Epithelial cell of proximal tubule (primary cell): ENCODE results near the gene PPP1R2. TPM values are rescaled to one million over a fixed set of nuclear protein-coding genes. Genes with fewer than 3 reads are reported as not detected.

Source experiments
- DNase-seq: peaks from one replicate; pipeline ENCODE4 v3.0.0-alpha.2; 2011; ENCODE audit warnings: low read depth
- H3K4me3 ChIP-seq: 2 replicates; pipeline ENCODE4 v1.5.1; 2011; ENCODE audit warnings: low read depth, mild to moderate bottlenecking, low read length
- total RNA-seq: library from RNA; depleted of rRNA; stranded (reverse); fragments of >200 nt; gene quantifications from 2 replicates; pipeline ENCODE4 v1.2.3, GENCODE V29; 2015
- TF ChIP-seq, protein P1 (sequence below): conservative IDR thresholded peaks from 2 replicates; pipeline ENCODE4 v1.5.1; 2012; ENCODE audit warnings: low read depth, mild to moderate bottlenecking, low read length

PPP1R2 gene
- total RNA-seq, 1 donor from 2014 or later = 43.5 TPM

DNA sequence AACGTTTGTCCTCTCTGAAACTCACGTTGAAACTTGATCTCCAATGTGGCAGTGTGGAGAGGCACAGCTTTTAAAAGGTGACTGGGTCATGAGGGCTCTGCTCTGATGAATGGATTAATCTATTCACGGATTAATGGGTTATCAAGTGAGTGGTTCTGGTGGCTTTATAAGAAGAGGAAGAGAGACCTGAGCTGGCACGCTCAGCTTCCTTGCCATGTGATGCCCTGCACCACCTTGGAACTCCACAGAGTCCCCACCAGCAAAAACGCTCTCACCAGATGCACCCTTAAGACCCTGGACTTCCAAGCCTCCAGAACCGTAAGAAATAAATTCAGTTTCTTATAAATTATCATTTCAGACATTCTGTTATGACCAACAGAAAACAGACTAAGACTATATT is 2.6 kb downstream of the PPP1R2 start:
- peak overlapping the region; percentile 81 for H3K4me3 ChIP-seq
- TF ChIP-seq, protein P1, sequence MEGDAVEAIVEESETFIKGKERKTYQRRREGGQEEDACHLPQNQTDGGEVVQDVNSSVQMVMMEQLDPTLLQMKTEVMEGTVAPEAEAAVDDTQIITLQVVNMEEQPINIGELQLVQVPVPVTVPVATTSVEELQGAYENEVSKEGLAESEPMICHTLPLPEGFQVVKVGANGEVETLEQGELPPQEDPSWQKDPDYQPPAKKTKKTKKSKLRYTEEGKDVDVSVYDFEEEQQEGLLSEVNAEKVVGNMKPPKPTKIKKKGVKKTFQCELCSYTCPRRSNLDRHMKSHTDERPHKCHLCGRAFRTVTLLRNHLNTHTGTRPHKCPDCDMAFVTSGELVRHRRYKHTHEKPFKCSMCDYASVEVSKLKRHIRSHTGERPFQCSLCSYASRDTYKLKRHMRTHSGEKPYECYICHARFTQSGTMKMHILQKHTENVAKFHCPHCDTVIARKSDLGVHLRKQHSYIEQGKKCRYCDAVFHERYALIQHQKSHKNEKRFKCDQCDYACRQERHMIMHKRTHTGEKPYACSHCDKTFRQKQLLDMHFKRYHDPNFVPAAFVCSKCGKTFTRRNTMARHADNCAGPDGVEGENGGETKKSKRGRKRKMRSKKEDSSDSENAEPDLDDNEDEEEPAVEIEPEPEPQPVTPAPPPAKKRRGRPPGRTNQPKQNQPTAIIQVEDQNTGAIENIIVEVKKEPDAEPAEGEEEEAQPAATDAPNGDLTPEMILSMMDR = no peak
- no peak for DNase-seq

DNA sequence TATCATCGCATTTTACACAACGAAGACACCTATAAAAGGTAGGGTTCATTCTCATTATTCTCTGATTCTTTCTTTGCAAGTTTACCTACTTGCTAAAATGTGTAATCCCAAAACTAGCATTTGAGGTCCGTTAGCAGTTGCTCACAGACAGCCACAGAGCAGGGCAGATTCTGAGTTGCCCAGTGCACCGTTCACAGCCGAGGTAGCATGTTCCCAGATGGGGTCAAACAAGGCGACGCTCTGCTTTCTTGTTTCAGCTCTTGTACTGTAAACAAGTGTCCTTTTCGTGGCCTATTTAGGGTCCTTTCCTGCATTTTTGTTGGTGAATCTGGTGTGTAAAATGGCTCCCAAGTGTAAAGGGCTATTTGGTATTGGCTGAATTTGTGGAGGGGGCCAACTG is 3.1 kb downstream of the PPP1R2 start:
- TF ChIP-seq, protein P1 = no peak
- no peak overlapping the region for H3K4me3 ChIP-seq
- DNase-seq = no peak

DNA sequence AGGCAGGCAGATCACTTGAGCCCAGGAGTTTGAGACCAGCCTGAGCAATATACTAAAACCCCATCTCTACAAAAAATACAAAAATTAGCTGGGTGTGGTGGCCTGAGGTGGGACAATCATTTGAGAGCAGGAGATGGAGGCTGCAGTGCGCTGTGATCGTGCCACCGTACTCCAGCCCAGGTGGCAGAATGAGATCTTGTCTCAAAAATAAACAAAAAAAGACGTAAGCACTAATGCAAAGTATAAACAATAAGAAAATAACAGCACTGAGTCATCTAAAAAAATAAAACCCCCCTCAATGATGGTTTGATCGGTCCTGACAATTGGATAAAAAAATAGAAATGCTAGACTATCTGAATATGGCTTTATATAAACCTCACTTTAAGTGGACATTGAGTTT is 3.6 kb downstream of the PPP1R2 start:
- TF ChIP-seq, protein P1 = no peak
- H3K4me3 ChIP-seq = no peak overlapping the region
- DNase-seq = no peak

DNA sequence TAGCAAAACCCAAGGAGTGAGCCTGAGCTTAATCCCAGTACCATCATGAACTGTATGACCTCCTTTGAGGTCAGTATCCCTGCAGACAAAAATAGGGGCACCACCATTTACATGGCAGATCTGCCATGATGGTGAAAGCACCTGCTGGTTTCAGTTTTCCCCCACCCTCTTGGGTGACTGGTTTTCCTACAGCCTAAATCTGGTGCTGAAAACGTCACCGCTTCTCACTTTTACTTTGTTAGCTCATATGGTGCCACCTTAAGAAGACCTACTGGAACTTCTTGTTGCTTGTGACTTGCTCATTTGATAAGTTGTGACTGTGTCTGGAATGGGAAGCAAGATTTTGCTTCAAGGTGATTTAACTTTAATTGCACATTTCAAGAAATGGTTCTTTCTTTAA is 5.1 kb downstream of the PPP1R2 start:
- TF ChIP-seq, protein P1 = no peak
- no peak overlapping the region for H3K4me3 ChIP-seq
- DNase-seq = no peak

DNA sequence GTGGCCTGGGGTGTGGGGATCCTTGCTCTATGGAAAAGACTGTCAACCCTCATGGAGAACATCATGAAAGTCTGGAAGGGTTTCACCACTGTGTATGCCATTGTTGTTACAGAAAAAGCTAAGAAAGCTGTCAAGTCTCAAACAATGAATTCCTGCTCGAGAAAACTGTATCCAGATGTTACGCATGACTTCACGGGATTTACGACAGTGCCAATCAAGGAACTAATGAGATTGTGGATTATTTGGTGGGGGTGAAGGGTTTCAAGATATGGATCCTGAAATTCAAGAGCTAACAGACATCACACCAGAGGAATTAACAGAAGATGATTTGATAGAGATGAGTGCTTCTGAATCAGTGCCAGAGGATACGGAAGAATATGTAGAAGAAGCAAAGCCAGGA is 7.8 kb downstream of the PPP1R2 start:
- no peak overlapping the region for H3K4me3 ChIP-seq
- no peak for DNase-seq
- TF ChIP-seq, protein P1 = no peak

DNA sequence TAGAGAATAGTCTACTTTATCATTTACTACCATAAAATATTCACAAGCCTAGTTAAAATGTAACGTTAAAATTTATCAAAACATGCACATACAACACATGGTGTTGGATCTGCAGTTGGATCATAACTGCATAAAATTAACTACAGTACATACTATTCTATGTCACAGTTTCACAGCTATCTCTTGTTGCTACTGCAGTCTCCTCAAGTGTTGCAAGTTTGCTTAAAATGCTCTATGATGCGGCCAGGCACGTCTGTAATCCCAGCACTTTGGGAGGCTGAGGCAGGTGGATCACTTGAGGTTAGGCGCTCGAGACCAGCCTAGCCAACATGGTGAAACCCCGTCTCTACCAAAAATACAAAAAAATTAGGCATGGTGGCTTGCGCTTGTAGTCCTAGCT is 10.3 kb downstream of the PPP1R2 start:
- TF ChIP-seq, protein P1 = no peak
- H3K4me3 ChIP-seq = no peak overlapping the region
- DNase-seq = no peak

DNA sequence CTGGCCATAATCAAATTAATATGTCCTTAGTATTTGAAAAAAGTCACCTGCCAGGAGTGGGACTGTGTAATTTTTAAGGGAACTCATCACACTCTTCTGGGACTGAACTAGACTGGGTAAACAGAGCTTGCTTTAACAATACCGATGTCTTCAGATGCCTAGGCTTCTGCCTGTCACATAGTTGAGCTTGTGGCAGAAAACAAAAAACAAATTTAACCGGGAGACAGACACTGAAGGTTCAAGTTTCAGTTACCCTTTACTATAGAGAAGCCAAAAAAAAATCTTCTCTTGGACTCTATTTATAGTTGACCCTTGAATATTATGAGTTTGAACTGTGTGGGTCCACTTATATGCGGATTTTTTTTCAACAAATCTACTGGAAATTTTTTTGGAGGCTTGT is 10.8 kb downstream of the PPP1R2 start:
- TF ChIP-seq, protein P1 = no peak
- no peak for DNase-seq
- H3K4me3 ChIP-seq = no peak overlapping the region
